ENCODE results near the gene EXPH5.

The EXPH5 gene

GRCh38 chr11:108511851-108512474, 81.6 kb downstream of the EXPH5 start:
- FAIRE-seq = no peak

GRCh38 chr11:108508653-108509593, 84.6 kb downstream of the EXPH5 start:
- FAIRE-seq = no peak

- FAIRE-seq = no peak
These were observed 92.2 kb downstream of the EXPH5 start for GRCh38 chr11:108501396-108501795.

GRCh38 chr11:108500721-108501120, 92.8 kb downstream of the EXPH5 start:
- no peak for FAIRE-seq

GRCh38 chr11:108500169-108500568, 93.4 kb downstream of the EXPH5 start:
- FAIRE-seq = no peak

- FAIRE-seq = no peak
These were observed 94.7 kb downstream of the EXPH5 start for GRCh38 chr11:108498816-108499408.

GRCh38 chr11:108498046-108498815, 95.3 kb downstream of the EXPH5 start, which contains the start of gene POGLUT3:
TSS of gene POGLUT3 (minus strand) at chr11:108498384. CDS start at chr11:108498366, 18 bp downstream.
- FAIRE-seq = no peak

- FAIRE-seq = peak; percentile 93
These were observed 96.1 kb downstream of the EXPH5 start for GRCh38 chr11:108497317-108498045.

- FAIRE-seq = no peak
These were observed 96.8 kb downstream of the EXPH5 start for GRCh38 chr11:108496643-108497256.

- FAIRE-seq = no peak
These were observed 98.2 kb downstream of the EXPH5 start for GRCh38 chr11:108495326-108495725.

GRCh38 chr11:108494182-108494581, 99.4 kb downstream of the EXPH5 start:
- no peak for FAIRE-seq

GRCh38 chr11:108491936-108492335, 101.6 kb downstream of the EXPH5 start:
- FAIRE-seq = no peak

- no peak for FAIRE-seq
These were observed 106.7 kb downstream of the EXPH5 start for GRCh38 chr11:108486828-108487227.

- FAIRE-seq = no peak
These were observed 107.2 kb downstream of the EXPH5 start for GRCh38 chr11:108486331-108486730.

GRCh38 chr11:108483163-108483562, 110.4 kb downstream of the EXPH5 start:
- FAIRE-seq = no peak

GRCh38 chr11:108474664-108475463, 118.7 kb downstream of the EXPH5 start:
- FAIRE-seq = no peak

- no peak for FAIRE-seq
These were observed 120.9 kb downstream of the EXPH5 start for GRCh38 chr11:108472681-108473080.

- FAIRE-seq = no peak
These were observed 125.1 kb downstream of the EXPH5 start for GRCh38 chr11:108468478-108468864.

- FAIRE-seq = peak; percentile 97
These were observed 126.3 kb downstream of the EXPH5 start, which contains the start of gene C11orf65 for GRCh38 chr11:108467091-108467823. TSS of gene C11orf65 (minus strand) at chr11:108467529. CDS start at chr11:108461559, 5,970 bp downstream.

- FAIRE-seq = no peak
These were observed 127.2 kb downstream of the EXPH5 start for GRCh38 chr11:108466405-108466804.

Data from TTC549 (cell line).